Measurements from ENCODE around the gene PTPRM. TPM values are rescaled to one million over a fixed set of nuclear protein-coding genes. Genes with fewer than 3 reads are reported as not detected.

Gene PTPRM
- total and polyA plus RNA-seq, 4 donors, result 9.2 to 23.0 (median 12.7) TPM

- Histone ChIP-seq H3K4me1 (ENCODE audit: control insufficient read depth in 4 of 4, insufficient read depth in 4 of 4, low read length in 3 of 4) (no peaks in the 10 kb centered on the region), H3K36me3 (ENCODE audit: control insufficient read depth in 4 of 4, insufficient read depth in 3 of 4, low read depth in 1 of 4, low read length in 3 of 4) (no peaks in the 10 kb centered on the region), H3K27me3 (ENCODE audit: control insufficient read depth in 4 of 4, insufficient read depth in 4 of 4, low read length in 3 of 4) (no peaks in the 10 kb centered on the region), H3K4me3 (ENCODE audit: low read depth in 1 of 3, low read length in 3 of 3) (no peak overlapping the region), H3K9me3 (ENCODE audit: control insufficient read depth in 4 of 4, low read length in 3 of 4) (no peaks in the 10 kb centered on the region), H3K9ac (ENCODE audit: low read depth in 1 of 2, low read length in 2 of 2) (no peak overlapping the region), H3K27ac (ENCODE audit: low read depth in 1 of 2, low read length in 2 of 2) (no peak overlapping the region)
- no peak for DNase-seq (ENCODE audit: low spot score)
- TF ChIP-seq YY1 (IDR thresholded peaks at IDR 0.05), result no peak
- 88% methylated on average over 1 of the region's 1 CpG for WGBS
Measured at GRCh38 chr18:7857562-7857961, 290.4 kb downstream of the PTPRM start.

- 93% methylated on average over 3 of the region's 3 CpGs for WGBS
- no peaks in the 10 kb centered on the region for H3K9me3 ChIP-seq (ENCODE audit: control insufficient read depth in 4 of 4, low read length in 3 of 4)
- H3K27ac ChIP-seq (ENCODE audit: low read depth in 1 of 2, low read length in 2 of 2), result no peak overlapping the region
- no peak overlapping the region for H3K4me3 ChIP-seq (ENCODE audit: low read depth in 1 of 3, low read length in 3 of 3)
- no peaks in the 10 kb centered on the region for H3K4me1 ChIP-seq (ENCODE audit: control insufficient read depth in 4 of 4, insufficient read depth in 4 of 4, low read length in 3 of 4)
- no peaks in the 10 kb centered on the region for H3K27me3 ChIP-seq (ENCODE audit: control insufficient read depth in 4 of 4, insufficient read depth in 4 of 4, low read length in 3 of 4)
- H3K9ac ChIP-seq (ENCODE audit: low read depth in 1 of 2, low read length in 2 of 2), result no peak overlapping the region
- no peaks in the 10 kb centered on the region for H3K36me3 ChIP-seq (ENCODE audit: control insufficient read depth in 4 of 4, insufficient read depth in 3 of 4, low read depth in 1 of 4, low read length in 3 of 4)
- no peak for DNase-seq (ENCODE audit: low spot score)
- no peak for TF ChIP-seq YY1 (IDR thresholded peaks at IDR 0.05)
- TF ChIP-seq SP1 (IDR thresholded peaks at IDR 0.05), result no peak
- no peak for TF ChIP-seq HNF4G (IDR thresholded peaks at IDR 0.05)
- TF ChIP-seq TAF1 (conservative IDR thresholded peaks at IDR 0.05), result no peak
- TF ChIP-seq EGR1 (IDR thresholded peaks at IDR 0.05; ENCODE audit: low read depth in 2 of 2), result no peak
- TF ChIP-seq FOXA1 (IDR thresholded peaks at IDR 0.05), result no peak
- no peak for TF ChIP-seq ATF3 (IDR thresholded peaks at IDR 0.05)
- no peak for TF ChIP-seq HNF4A (conservative IDR thresholded peaks at IDR 0.05)
- no peak for TF ChIP-seq CTCF (IDR thresholded peaks at IDR 0.05; ENCODE audit: low read depth, low read length, missing input control)
- no peak for TF ChIP-seq REST (IDR thresholded peaks at IDR 0.05)
- no peak for TF ChIP-seq RXRA (IDR thresholded peaks at IDR 0.05)
- no peak for TF ChIP-seq JUND (IDR thresholded peaks at IDR 0.05)
- no peak for TF ChIP-seq RAD21 (IDR thresholded peaks at IDR 0.05)
- TF ChIP-seq MAX (IDR thresholded peaks at IDR 0.05), result no peak
- no peak for TF ChIP-seq ZBTB33 (IDR thresholded peaks at IDR 0.05)
- TF ChIP-seq NR2F2 (IDR thresholded peaks at IDR 0.05), result no peak
Measured at GRCh38 chr18:7859122-7859521, 292.0 kb downstream of the PTPRM start.
